Measurements from ENCODE around the gene ADH1A.

DNA sequence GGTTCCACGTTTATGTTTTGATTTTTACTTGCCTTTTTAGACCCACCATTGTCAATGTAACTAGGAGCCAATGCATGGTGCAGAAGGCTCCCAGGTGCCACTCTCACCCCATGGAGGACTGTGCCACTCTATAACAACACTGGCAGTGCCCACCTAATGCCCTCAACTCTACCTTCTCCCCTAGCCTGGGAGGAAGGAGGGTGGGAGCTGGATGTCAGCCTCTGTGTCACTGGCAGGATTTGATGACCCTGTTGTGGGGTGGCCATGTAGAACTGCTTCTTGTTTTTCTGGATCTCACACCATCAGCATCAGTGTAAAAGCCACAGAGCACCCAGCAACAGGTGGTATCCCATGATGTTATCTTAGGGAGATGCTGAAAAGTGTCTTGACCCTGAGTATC lies 44.1 kb upstream of the ADH1A start:
- TF ChIP-seq, protein P1, sequence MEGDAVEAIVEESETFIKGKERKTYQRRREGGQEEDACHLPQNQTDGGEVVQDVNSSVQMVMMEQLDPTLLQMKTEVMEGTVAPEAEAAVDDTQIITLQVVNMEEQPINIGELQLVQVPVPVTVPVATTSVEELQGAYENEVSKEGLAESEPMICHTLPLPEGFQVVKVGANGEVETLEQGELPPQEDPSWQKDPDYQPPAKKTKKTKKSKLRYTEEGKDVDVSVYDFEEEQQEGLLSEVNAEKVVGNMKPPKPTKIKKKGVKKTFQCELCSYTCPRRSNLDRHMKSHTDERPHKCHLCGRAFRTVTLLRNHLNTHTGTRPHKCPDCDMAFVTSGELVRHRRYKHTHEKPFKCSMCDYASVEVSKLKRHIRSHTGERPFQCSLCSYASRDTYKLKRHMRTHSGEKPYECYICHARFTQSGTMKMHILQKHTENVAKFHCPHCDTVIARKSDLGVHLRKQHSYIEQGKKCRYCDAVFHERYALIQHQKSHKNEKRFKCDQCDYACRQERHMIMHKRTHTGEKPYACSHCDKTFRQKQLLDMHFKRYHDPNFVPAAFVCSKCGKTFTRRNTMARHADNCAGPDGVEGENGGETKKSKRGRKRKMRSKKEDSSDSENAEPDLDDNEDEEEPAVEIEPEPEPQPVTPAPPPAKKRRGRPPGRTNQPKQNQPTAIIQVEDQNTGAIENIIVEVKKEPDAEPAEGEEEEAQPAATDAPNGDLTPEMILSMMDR (IDR thresholded peaks at IDR 0.05): no peak
- no peak for TF ChIP-seq POLR2A (IDR thresholded peaks at IDR 0.05)
